Endothelial cell (in vitro differentiated cells): ENCODE results near the gene NIP7. TPM values are rescaled to one million over a fixed set of nuclear protein-coding genes. Genes with fewer than 3 reads are reported as not detected.

Experiments used
- DNase-seq: peaks from one replicate; pipeline ENCODE4 v3.0.0; 2021; ENCODE audit warnings: low spot score
- H3K27ac Mint-ChIP-seq: one replicate; pipeline ENCODE4 v1.8.0; 2021; ENCODE audit warnings: mixed read lengths, inconsistent platforms; ENCODE audit not compliant: unreplicated experiment
- H3K27me3 Mint-ChIP-seq: one replicate; pipeline ENCODE4 v1.8.0; 2021; ENCODE audit warnings: mild to moderate bottlenecking, moderate library complexity, mixed read lengths, inconsistent platforms; ENCODE audit not compliant: unreplicated experiment
- H3K36me3 Mint-ChIP-seq: one replicate; pipeline ENCODE4 v1.8.0; 2021; ENCODE audit warnings: mild to moderate bottlenecking, low read depth, mixed read lengths, inconsistent platforms; ENCODE audit not compliant: unreplicated experiment
- H3K4me1 Mint-ChIP-seq: one replicate; pipeline ENCODE4 v1.8.0; 2021; ENCODE audit warnings: mild to moderate bottlenecking, mixed read lengths, inconsistent platforms; ENCODE audit not compliant: unreplicated experiment
- H3K4me3 Mint-ChIP-seq: one replicate; pipeline ENCODE4 v1.8.0; 2021; ENCODE audit warnings: mild to moderate bottlenecking, mixed read lengths, inconsistent platforms; ENCODE audit not compliant: unreplicated experiment
- H3K9me3 Mint-ChIP-seq: one replicate; pipeline ENCODE4 v1.8.0; 2021; ENCODE audit warnings: mixed read lengths, inconsistent platforms; ENCODE audit not compliant: unreplicated experiment
- CTCF ChIP-seq: fragments of 200-600 bp; sonication (generic); IDR thresholded peaks from one replicate; pipeline ENCODE4 v1.5.0; 2021; ENCODE audit warnings: antibody characterized with exemption; ENCODE audit not compliant: unreplicated experiment
- total RNA-seq: library from RNA; stranded (reverse); fragmentation: NEBNext Ultra II Directional; extraction: Animal tissue kit (Norgen Biotek cat#: 25700); gene quantifications from one replicate; pipeline ENCODE4 v1.2.1, GENCODE V29; 2021; ENCODE audit not compliant: unreplicated experiment

NIP7 gene
- total RNA-seq, 1 donor from 2014 or later, result 34.4 TPM

- H3K27me3 Mint-ChIP-seq, result peaks cover 14% of the 10 kb centered on the region
- DNase-seq, result no peak
- no peaks in the 10 kb centered on the region for H3K9me3 Mint-ChIP-seq
- peaks cover 48% of the 10 kb centered on the region for H3K36me3 Mint-ChIP-seq
- peak overlapping the region; percentile 59 for H3K4me3 Mint-ChIP-seq
- TF ChIP-seq CTCF, result no peak
- H3K4me1 Mint-ChIP-seq, result no peaks in the 10 kb centered on the region
- H3K27ac Mint-ChIP-seq, result peak overlapping the region; percentile 36
These were observed 18.9 kb upstream of the NIP7 start for GRCh38 chr16:69320740-69321073.

GRCh38 chr16:69321080-69321479, 18.5 kb upstream of the NIP7 start:
- H3K27me3 Mint-ChIP-seq, result peaks cover 12% of the 10 kb centered on the region
- H3K9me3 Mint-ChIP-seq, result no peaks in the 10 kb centered on the region
- H3K27ac Mint-ChIP-seq, result peak overlapping the region; percentile 36
- TF ChIP-seq CTCF, result no peak
- H3K36me3 Mint-ChIP-seq, result peaks cover 48% of the 10 kb centered on the region
- H3K4me3 Mint-ChIP-seq, result no peak overlapping the region
- H3K4me1 Mint-ChIP-seq, result no peaks in the 10 kb centered on the region
- DNase-seq, result no peak

GRCh38 chr16:69322343-69322742, 17.2 kb upstream of the NIP7 start:
- H3K9me3 Mint-ChIP-seq, result no peaks in the 10 kb centered on the region
- H3K27me3 Mint-ChIP-seq, result peaks cover 10% of the 10 kb centered on the region
- peaks cover 49% of the 10 kb centered on the region for H3K36me3 Mint-ChIP-seq
- DNase-seq, result no peak
- TF ChIP-seq CTCF, result no peak
- H3K27ac Mint-ChIP-seq, result no peak overlapping the region
- no peak overlapping the region for H3K4me3 Mint-ChIP-seq
- H3K4me1 Mint-ChIP-seq, result no peaks in the 10 kb centered on the region

GRCh38 chr16:69323415-69323814, 16.2 kb upstream of the NIP7 start:
- no peak for TF ChIP-seq CTCF
- peaks cover 53% of the 10 kb centered on the region for H3K36me3 Mint-ChIP-seq
- peaks cover 2% of the 10 kb centered on the region for H3K4me1 Mint-ChIP-seq
- H3K4me3 Mint-ChIP-seq, result no peak overlapping the region
- peaks cover 10% of the 10 kb centered on the region for H3K27me3 Mint-ChIP-seq
- no peak for DNase-seq
- H3K27ac Mint-ChIP-seq, result no peak overlapping the region
- H3K9me3 Mint-ChIP-seq, result no peaks in the 10 kb centered on the region

- H3K4me1 Mint-ChIP-seq, result peaks cover 9% of the 10 kb centered on the region
- peaks cover 14% of the 10 kb centered on the region for H3K27me3 Mint-ChIP-seq
These were observed 15.5 kb upstream of the NIP7 start for GRCh38 chr16:69324013-69324531.

More at GRCh38 chr16:69324013-69324531, 15.5 kb upstream of the NIP7 start:
- no peak overlapping the region for H3K27ac Mint-ChIP-seq
- peak overlapping the region; percentile 42 for H3K4me3 Mint-ChIP-seq
- no peaks in the 10 kb centered on the region for H3K9me3 Mint-ChIP-seq
- no peak for TF ChIP-seq CTCF
- DNase-seq, result no peak
- H3K36me3 Mint-ChIP-seq, result peaks cover 51% of the 10 kb centered on the region
